K562 (cell line): ENCODE results near the gene MAP4K1. TPM values are rescaled to one million over a fixed set of nuclear protein-coding genes. Genes with fewer than 3 reads are reported as not detected.

ENCODE experiments used
- ARID4B ChIP-seq: sonication (generic); formaldehyde crosslinking; IDR thresholded peaks from 2 replicates; pipeline ENCODE4 v1.8.0; 2022; ENCODE audit warnings: mild to moderate bottlenecking, missing genetic modification reagents
- CEBPZ ChIP-seq: fragments of 150-350 bp; IDR thresholded peaks from 2 replicates; pipeline ENCODE4 v1.6.1; 2014; ENCODE audit warnings: low read depth, mild to moderate bottlenecking, low read length, borderline replicate concordance
- COPS2 ChIP-seq: fragments of 450-650 bp; conservative IDR thresholded peaks from 2 replicates; pipeline ENCODE4 v1.6.1; 2016; ENCODE audit warnings: mild to moderate bottlenecking, moderate library complexity
- MYBL2 ChIP-seq, 2 experiments: fragments of 450-650 bp in 1 of 2; sonication (generic) in 1 of 2; formaldehyde crosslinking in 1 of 2; IDR thresholded peaks; 2 replicates each; pipeline versions ENCODE4 v1.6.1 to v1.8.1; 2017 to 2022; ENCODE audit warnings: borderline replicate concordance in 1 of 2, inconsistent platforms in 1 of 2, low read depth in 1 of 2, mild to moderate bottlenecking in 1 of 2, missing genetic modification reagents in 1 of 2, moderate library complexity in 1 of 2
- PKNOX1 ChIP-seq: fragments of 450-650 bp; IDR thresholded peaks from 2 replicates; pipeline ENCODE4 v1.6.1; 2016
- POLR3A ChIP-seq: IDR thresholded peaks from 2 replicates; pipeline ENCODE4 v1.6.1; 2011; ENCODE audit warnings: borderline replicate concordance, mild to moderate bottlenecking, moderate library complexity; ENCODE audit not compliant: insufficient read length, insufficient read depth; ENCODE audit errors: extremely low read depth
- RBM22 ChIP-seq: fragments of 200-400 bp; formaldehyde crosslinking; IDR thresholded peaks from 2 replicates; pipeline ENCODE4 v1.6.1; 2018; ENCODE audit warnings: low read length, low read depth; ENCODE audit not compliant: poor library complexity, severe bottlenecking
- THAP12 ChIP-seq: fragments of 250-450 bp; sonication (Bioruptor Pico); IDR thresholded peaks from 2 replicates; pipeline ENCODE4 v1.9.0; 2021; ENCODE audit warnings: mild to moderate bottlenecking, inconsistent platforms
- THRB ChIP-seq: fragments of 450-650 bp; formaldehyde crosslinking; conservative IDR thresholded peaks from 2 replicates; pipeline ENCODE4 v1.4.0; 2022; ENCODE audit warnings: mild to moderate bottlenecking, missing genetic modification characterization
- ZFP30 ChIP-seq: fragments of 250-450 bp; sonication (Bioruptor Pico); IDR thresholded peaks from 2 replicates; pipeline ENCODE4 v1.8.0; 2022; ENCODE audit warnings: moderate library complexity, mild to moderate bottlenecking, inconsistent platforms, borderline replicate concordance
- ZNF184 ChIP-seq: sonication (generic); formaldehyde crosslinking; IDR thresholded peaks from 2 replicates; pipeline ENCODE4 v1.5.0; 2020; ENCODE audit warnings: missing genetic modification reagents
- polyA plus RNA-seq, 8 experiments: library from polyadenylated mRNA; depleted of rRNA in 4 of 8; stranded (reverse) in 5 of 8; unstranded in 3 of 8; fragments of >200 nt; fragmentation: Nextera tagmentation in 2 of 8; fragmentation: Illumina TruSeq in 1 of 8; extraction: Ambion mirVana in 2 of 8; extraction: Trizol in 1 of 8; gene quantifications; 2 replicates each; pipeline versions ENCODE4 v1.2.1 to v1.2.3, GENCODE V29; 2011 to 2014; ENCODE audit warnings: inconsistent platforms in 1 of 8, missing spikeins in 1 of 8
- total RNA-seq, 7 experiments: library from RNA; depleted of rRNA in 6 of 7; stranded (reverse); fragments of >200 nt in 6 of 7; fragmentation: Illumina TruSeq in 2 of 7; extraction: Trizol in 2 of 7; gene quantifications; 2 replicates each; pipeline versions ENCODE4 v1.2.1 to v1.2.3, GENCODE V29; 2011 to 2021; ENCODE audit warnings: low replicate concordance in 1 of 7

Gene MAP4K1
- total and polyA plus RNA-seq, 9 of the 15 experiments (the other 6 are each of a cell fraction or from before 2014, with no cell fraction given) = 0.14 to 3.2 (median 0.73) TPM; not detected in 1

- no peak for TF ChIP-seq CEBPZ
- TF ChIP-seq POLR3A = no peak
- TF ChIP-seq COPS2 = no peak
- no peak; the same call in 1 of the 2 replicates for TF ChIP-seq ARID4B (CRISPR knock-in tag)
- TF ChIP-seq ZFP30 = no peak
- no peak for TF ChIP-seq RBM22
- no peak for TF ChIP-seq ZNF184 (CRISPR knock-in tag)
- TF ChIP-seq THAP12 = peak; percentile 84
- no peak for TF ChIP-seq MYBL2 (IDR thresholded peaks at IDR 0.05; ENCODE audit: low read depth)
- TF ChIP-seq MYBL2 (CRISPR knock-in tag; IDR thresholded peaks at IDR 0.05; ENCODE audit: borderline replicate concordance) = no peak
- no peak for TF ChIP-seq THRB
- peak; percentile 85 for TF ChIP-seq PKNOX1
Observed at GRCh38 chr19:38618590-38619360, 1.0 kb upstream of the MAP4K1 start, which contains the start of gene EIF3K (continued).
